GM12801 (cell line): ENCODE results near the gene HOXA11.

ENCODE experiments used
- TF ChIP-seq, protein P1 (sequence below): IDR thresholded peaks from one replicate; pipeline ENCODE4 v1.5.1; 2011; ENCODE audit warnings: control low read depth; ENCODE audit not compliant: insufficient read length; ENCODE audit errors: extremely low read depth

Gene HOXA11

DNA sequence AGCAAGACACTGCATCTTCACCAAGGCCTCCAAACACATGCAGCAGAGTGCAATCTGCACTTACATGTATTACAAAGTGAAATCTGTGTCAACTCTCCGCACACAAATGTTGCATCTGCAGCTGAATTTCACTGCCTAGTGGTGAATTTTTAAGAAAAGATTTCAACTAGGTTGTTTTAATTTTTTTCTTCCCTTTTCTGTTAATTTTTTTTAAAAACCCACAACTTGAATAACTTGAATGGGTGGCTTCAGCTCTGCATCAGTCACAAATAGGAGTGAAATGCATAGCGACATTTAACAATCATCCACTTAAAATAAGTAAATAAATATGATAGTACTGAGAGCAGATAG, 8.9 kb upstream of the HOXA11 start:
- TF ChIP-seq, protein P1, sequence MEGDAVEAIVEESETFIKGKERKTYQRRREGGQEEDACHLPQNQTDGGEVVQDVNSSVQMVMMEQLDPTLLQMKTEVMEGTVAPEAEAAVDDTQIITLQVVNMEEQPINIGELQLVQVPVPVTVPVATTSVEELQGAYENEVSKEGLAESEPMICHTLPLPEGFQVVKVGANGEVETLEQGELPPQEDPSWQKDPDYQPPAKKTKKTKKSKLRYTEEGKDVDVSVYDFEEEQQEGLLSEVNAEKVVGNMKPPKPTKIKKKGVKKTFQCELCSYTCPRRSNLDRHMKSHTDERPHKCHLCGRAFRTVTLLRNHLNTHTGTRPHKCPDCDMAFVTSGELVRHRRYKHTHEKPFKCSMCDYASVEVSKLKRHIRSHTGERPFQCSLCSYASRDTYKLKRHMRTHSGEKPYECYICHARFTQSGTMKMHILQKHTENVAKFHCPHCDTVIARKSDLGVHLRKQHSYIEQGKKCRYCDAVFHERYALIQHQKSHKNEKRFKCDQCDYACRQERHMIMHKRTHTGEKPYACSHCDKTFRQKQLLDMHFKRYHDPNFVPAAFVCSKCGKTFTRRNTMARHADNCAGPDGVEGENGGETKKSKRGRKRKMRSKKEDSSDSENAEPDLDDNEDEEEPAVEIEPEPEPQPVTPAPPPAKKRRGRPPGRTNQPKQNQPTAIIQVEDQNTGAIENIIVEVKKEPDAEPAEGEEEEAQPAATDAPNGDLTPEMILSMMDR: no peak

DNA sequence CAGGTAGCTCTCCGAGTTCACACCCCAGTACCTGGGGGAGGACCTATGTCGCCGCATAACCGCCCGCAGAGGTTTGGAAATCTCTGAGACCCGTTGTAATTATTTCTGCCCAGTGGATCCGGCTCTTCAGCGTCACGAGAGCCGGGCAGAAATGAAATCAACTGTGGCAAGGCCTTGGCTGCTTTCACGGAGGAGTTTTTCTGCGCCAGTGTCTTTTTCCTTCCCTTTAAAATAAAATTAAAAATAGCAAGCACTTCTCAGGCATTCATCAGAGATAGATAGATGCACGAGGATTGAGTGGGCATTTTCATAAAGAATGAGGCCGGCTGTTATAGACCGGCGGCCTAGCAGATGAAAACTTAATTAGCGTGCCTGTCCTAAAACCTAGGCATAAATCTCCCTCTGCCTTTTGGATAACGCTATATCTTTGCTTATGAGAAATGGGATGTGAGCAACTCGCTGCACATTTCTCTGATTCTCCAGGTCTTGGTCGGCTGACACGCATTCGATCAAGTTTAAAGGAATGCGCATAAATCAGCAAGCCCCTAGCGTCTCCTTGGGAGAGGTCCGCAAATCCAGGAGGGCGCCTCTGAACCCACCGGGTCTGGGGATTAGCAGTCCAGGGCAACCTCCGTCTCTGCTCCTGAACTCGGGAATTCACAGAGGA, 8.4 kb upstream of the HOXA11 start:
- TF ChIP-seq, protein P1: no peak

GRCh38 chr7:27192546-27193334, 7.7 kb upstream of the HOXA11 start:
- TF ChIP-seq, protein P1: no peak

DNA sequence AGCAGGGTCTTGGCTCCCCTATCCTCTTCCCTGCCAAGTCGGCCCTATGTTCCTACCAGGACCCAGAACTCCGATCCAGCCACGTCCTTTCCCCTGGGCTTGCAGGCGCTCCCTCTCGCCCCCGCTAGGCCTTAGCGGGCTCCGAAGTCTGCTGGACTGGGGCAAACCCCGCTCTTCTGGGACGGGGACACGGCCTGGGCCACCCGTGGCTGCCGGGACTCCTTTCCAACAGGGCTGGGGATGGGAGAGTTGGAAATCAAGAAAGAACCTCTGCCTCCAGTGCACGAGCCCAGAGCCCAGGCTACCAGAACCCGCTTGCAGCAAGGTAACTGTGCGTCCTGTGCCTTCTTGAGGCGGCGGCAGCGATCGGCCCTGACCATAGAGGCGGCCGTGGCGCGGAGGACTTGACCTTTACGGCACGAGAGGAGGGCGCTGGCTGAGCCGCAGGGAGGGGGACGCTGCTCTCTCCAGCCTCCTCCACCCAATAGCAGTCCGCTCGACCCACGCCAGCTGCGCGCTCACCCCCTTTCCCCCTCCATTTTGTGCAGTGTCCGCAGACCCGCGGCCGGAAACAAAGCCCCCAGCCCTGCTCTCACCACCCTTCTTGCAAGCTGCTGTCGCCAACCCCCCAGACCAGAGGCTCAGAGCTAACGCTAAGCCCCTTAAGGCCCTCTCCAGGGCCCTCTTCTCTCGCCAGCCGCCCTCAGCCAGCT, 7.0 kb upstream of the HOXA11 start:
- TF ChIP-seq, protein P1: no peak

- TF ChIP-seq, protein P1: no peak
Observed at GRCh38 chr7:27191161-27191731, 6.2 kb upstream of the HOXA11 start.

DNA sequence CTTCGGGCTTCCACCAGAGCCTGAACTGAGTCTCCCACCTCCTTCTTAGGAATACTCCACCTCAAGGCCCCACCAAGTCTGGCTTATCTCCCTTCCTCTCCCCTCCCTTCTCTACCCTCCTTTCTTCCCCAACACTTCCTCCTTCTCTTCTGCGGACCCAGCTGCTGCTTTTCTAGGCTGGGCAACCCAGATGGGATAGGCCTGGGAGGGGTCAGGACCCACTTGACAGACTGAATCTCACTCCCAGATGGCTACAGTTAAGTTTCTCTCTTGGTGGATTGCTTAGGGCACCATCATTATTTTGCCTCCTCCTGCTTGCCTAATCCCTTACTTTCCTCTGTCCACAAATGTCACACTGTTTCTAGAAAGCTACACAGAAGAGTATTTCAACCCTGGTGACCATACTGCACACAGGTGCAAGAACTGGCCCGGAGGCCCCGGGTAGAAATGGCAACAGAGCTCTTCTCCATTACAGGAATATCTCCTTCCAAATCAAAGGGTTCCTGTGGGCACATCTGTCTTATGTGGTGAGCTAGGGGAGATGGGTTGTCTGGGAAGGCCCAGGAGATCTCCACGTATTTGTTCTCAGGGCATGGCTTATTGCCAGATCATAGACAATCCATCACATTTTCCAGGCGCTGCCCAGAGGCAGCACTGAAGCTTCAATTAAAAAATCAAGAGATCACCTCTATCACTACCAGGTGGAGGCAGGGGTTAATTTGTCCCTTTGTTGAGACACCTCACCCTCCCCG, 5.1 kb upstream of the HOXA11 start:
- TF ChIP-seq, protein P1: no peak
